Kidney tubule cell (primary cell): Measurements from ENCODE around the gene EHHADH.

Experiments used
- DNase-seq: peaks from one replicate; pipeline ENCODE4 v3.0.0-alpha.2; 2018; ENCODE audit warnings: low spot score

EHHADH gene

GRCh38 chr3:185197068-185197467 is 56.8 kb downstream of the EHHADH start:
- DNase-seq: no peak

GRCh38 chr3:185195652-185196051 is 58.2 kb downstream of the EHHADH start:
- no peak for DNase-seq

GRCh38 chr3:185188816-185189215 is 65.0 kb downstream of the EHHADH start:
- DNase-seq: no peak

- DNase-seq: no peak
Measured at GRCh38 chr3:185187391-185187790, 66.5 kb downstream of the EHHADH start.

GRCh38 chr3:185176750-185177359 is 77.0 kb downstream of the EHHADH start:
- peak; percentile 44 for DNase-seq

GRCh38 chr3:185175370-185175987 is 78.4 kb downstream of the EHHADH start:
- no peak for DNase-seq

GRCh38 chr3:185172086-185173049 is 81.5 kb downstream of the EHHADH start:
- no peak for DNase-seq

- DNase-seq: no peak
Measured at GRCh38 chr3:185164428-185165217, 89.2 kb downstream of the EHHADH start.

- DNase-seq: no peak
Measured at GRCh38 chr3:185162634-185163033, 91.2 kb downstream of the EHHADH start.

- no peak for DNase-seq
Measured at GRCh38 chr3:185161761-185162160, 92.1 kb downstream of the EHHADH start.

GRCh38 chr3:185157347-185157746 is 96.5 kb downstream of the EHHADH start:
- no peak for DNase-seq

GRCh38 chr3:185155678-185156077 is 98.2 kb downstream of the EHHADH start:
- no peak for DNase-seq

- DNase-seq: no peak
Measured at GRCh38 chr3:185153861-185154629, 99.8 kb downstream of the EHHADH start.

- DNase-seq: no peak
Measured at GRCh38 chr3:185153171-185153771, 100.6 kb downstream of the EHHADH start.

GRCh38 chr3:185152410-185153170 is 101.3 kb downstream of the EHHADH start, which contains the start of gene C3orf70:
Gene C3orf70 (minus strand): TSS chr3:185153060. CDS start chr3:185152823, 237 bp downstream.
- peak; percentile 23 for DNase-seq

- no peak for DNase-seq
Measured at GRCh38 chr3:185151964-185152409, 101.9 kb downstream of the EHHADH start.

- DNase-seq: no peak
Measured at GRCh38 chr3:185151101-185151963, 102.5 kb downstream of the EHHADH start.

- DNase-seq: no peak
Measured at GRCh38 chr3:185150561-185150960, 103.3 kb downstream of the EHHADH start.

GRCh38 chr3:185149591-185149990 is 104.3 kb downstream of the EHHADH start:
- no peak for DNase-seq
